Neural cell (in vitro differentiated cells): ENCODE measurements around the gene NT5DC3. TPM values are rescaled to one million over a fixed set of nuclear protein-coding genes. Genes with fewer than 3 reads are reported as not detected.
A peak's percentile ranks its signal among the peaks of the same experiment; 100 is the strongest.

Experiments
- H2AFZ ChIP-seq: fragments of 200-600, 300-800 bp; sonication (generic), shearing (Covaris generic); 2 replicates; pipeline ENCODE4 v1.6.0; 2014; ENCODE audit warnings: low read depth, mild to moderate bottlenecking, antibody characterized with exemption, low read length, moderate library complexity
- H3F3A ChIP-seq: fragments of 200-600 bp; shearing (Covaris generic); 2 replicates; pipeline ENCODE4 v1.6.1; 2016; ENCODE audit warnings: mild to moderate bottlenecking, moderate library complexity, mixed read lengths, antibody characterized with exemption, low read length; ENCODE audit not compliant: insufficient read depth, poor library complexity, severe bottlenecking
- H3K27ac ChIP-seq: fragments of 200-600, 300-800 bp; sonication (generic), shearing (Covaris generic); 2 replicates; pipeline ENCODE4 v1.5.1; 2014; ENCODE audit warnings: mild to moderate bottlenecking, low read length, moderate library complexity
- H3K27me3 ChIP-seq: fragments of 300-800, 200-600 bp; sonication (generic), shearing (Covaris generic); 2 replicates; pipeline ENCODE4 v1.6.0; 2014; ENCODE audit warnings: mild to moderate bottlenecking, low read depth, low read length, moderate library complexity; ENCODE audit not compliant: insufficient read depth
- H3K36me3 ChIP-seq: fragments of 300-800, 200-600 bp; sonication (generic), shearing (Covaris generic); 2 replicates; pipeline ENCODE4 v1.5.1; 2014; ENCODE audit warnings: mild to moderate bottlenecking, antibody characterized with exemption, low read length, moderate library complexity; ENCODE audit not compliant: insufficient read depth
- H3K4me2 ChIP-seq: fragments of 300-800, 200-600 bp; sonication (generic), shearing (Covaris generic); 2 replicates; pipeline ENCODE4 v1.6.0; 2014; ENCODE audit warnings: mild to moderate bottlenecking, low read length
- H3K4me3 ChIP-seq: fragments of 300-800, 200-600 bp; sonication (generic), shearing (Covaris generic); 2 replicates; pipeline ENCODE4 v1.5.1; 2014; ENCODE audit warnings: mild to moderate bottlenecking, low read length, moderate library complexity
- H3K79me2 ChIP-seq: fragments of 200-600 bp; shearing (Covaris generic); replicated peaks from 2 replicates; pipeline ENCODE4 v1.6.0; 2014; ENCODE audit warnings: mild to moderate bottlenecking, low read length, moderate library complexity; ENCODE audit not compliant: insufficient read depth
- H3K9ac ChIP-seq: fragments of 300-800, 200-600 bp; sonication (generic), shearing (Covaris generic); 2 replicates; pipeline ENCODE4 v1.6.1; 2016; ENCODE audit warnings: mild to moderate bottlenecking, low read length, mixed read lengths
- H3K9me2 ChIP-seq: fragments of 200-600 bp; shearing (Covaris generic); 2 replicates; pipeline ENCODE4 v1.6.1; 2016; ENCODE audit warnings: mild to moderate bottlenecking, low read length, mixed read lengths; ENCODE audit not compliant: insufficient read depth
- H3K9me3 ChIP-seq: fragments of 200-600, 300-800 bp; sonication (generic), shearing (Covaris generic); 2 replicates; pipeline ENCODE4 v1.6.1; 2016; ENCODE audit warnings: mild to moderate bottlenecking, mixed run types, low read length, moderate library complexity, mixed read lengths
- H4K20me1 ChIP-seq: fragments of 200-600 bp; shearing (Covaris generic); 2 replicates; pipeline ENCODE4 v1.6.1; 2016; ENCODE audit warnings: mild to moderate bottlenecking, mixed run types; ENCODE audit not compliant: insufficient read depth
- EP300 ChIP-seq: fragments of 450-650 bp; conservative IDR thresholded peaks from 2 replicates; pipeline ENCODE4 v1.6.1; 2014; ENCODE audit warnings: antibody characterized with exemption, mild to moderate bottlenecking, moderate library complexity; ENCODE audit not compliant: poor library complexity, severe bottlenecking
- EZH2 ChIP-seq: fragments of 200-600, 300-800 bp; shearing (Covaris generic), sonication (generic); IDR thresholded peaks from 2 replicates; pipeline ENCODE4 v1.6.1; 2014; ENCODE audit warnings: antibody characterized with exemption, low read length, borderline replicate concordance, mild to moderate bottlenecking; ENCODE audit not compliant: insufficient read depth, poor library complexity, severe bottlenecking
- MXI1 ChIP-seq: fragments of 450-650 bp; conservative IDR thresholded peaks from 2 replicates; pipeline ENCODE4 v1.6.1; 2014; ENCODE audit warnings: antibody characterized with exemption, mild to moderate bottlenecking; ENCODE audit not compliant: poor library complexity, severe bottlenecking
- POLR2AphosphoS5 ChIP-seq: IDR thresholded peaks from 2 replicates; pipeline ENCODE4 v1.6.1; 2012
- RAD21 ChIP-seq: fragments of 450-650 bp; conservative IDR thresholded peaks from 2 replicates; pipeline ENCODE4 v1.6.1; 2014; ENCODE audit warnings: antibody characterized with exemption, mild to moderate bottlenecking, moderate library complexity
- REST ChIP-seq: IDR thresholded peaks from 2 replicates; pipeline ENCODE4 v1.6.1; 2012; ENCODE audit warnings: borderline replicate concordance
- SMC3 ChIP-seq: fragments of 450-650 bp; conservative IDR thresholded peaks from 2 replicates; pipeline ENCODE4 v1.6.1; 2014; ENCODE audit warnings: antibody characterized with exemption, mild to moderate bottlenecking, moderate library complexity; ENCODE audit not compliant: poor library complexity
- TAF1 ChIP-seq: IDR thresholded peaks from 2 replicates; pipeline ENCODE4 v1.6.1; 2012; ENCODE audit warnings: low read depth
- polyA minus RNA-seq: library from RNA; depleted of rRNA, polyadenylated mRNA; stranded (reverse); fragments of >200 nt; gene quantifications from 2 replicates; pipeline ENCODE4 v1.2.3, GENCODE V29; 2014
- polyA plus RNA-seq: library from polyadenylated mRNA; depleted of rRNA; stranded (reverse); fragments of >200 nt; gene quantifications from 2 replicates; pipeline ENCODE4 v1.2.3, GENCODE V29; 2014
- TF ChIP-seq, protein P1 (sequence below): fragments of 450-650 bp; IDR thresholded peaks from 2 replicates; pipeline ENCODE4 v1.5.1; 2014; ENCODE audit warnings: antibody characterized with exemption, mild to moderate bottlenecking, moderate library complexity; ENCODE audit not compliant: poor library complexity, severe bottlenecking

NT5DC3 gene
- polyA plus RNA-seq (3.3 and 4.0 TPM in 2 replicates), polyA minus RNA-seq (6.6 and 9.8 TPM in 2 replicates)

DNA sequence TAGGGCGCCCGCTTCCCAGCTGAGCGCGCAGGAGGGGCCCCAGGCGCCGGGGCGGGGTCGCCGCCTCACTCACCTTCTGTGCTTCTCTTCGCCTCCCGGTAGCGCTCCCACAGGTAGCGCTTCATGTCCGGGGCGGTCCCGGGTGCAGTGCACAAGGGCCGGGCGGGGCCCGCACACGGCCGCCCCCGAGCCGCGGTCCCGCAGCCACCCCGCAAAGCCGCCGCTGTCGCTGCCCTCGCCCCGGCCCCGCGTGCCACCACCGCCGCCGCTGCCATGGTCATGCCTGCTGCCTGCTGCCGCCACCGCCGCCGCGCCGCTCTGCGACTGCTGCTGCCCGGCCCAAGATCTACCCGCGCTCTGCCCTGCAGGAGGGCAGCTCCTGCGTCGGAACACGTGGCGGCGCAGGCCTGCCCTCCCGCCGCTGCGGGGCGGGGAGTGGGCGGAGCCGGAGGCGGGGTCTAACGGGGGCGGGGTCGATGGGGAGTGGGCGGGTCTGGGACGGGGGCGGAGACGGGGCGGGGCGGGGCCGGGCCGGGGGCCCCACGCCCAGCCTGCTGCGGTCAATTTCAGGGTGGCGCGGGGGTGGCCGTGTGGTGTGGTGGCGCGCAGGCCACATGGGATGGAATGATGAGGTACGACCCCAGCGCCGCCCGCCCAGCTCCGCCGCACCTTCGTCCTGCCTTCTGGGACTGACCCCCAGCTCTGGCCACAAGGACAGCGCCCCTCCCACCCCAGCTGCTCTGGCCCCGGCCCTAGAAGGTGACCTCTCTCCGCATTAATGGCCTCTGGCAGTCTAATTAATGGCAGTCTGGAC is at the start of gene NT5DC3:
Gene NT5DC3, minus strand, starts transcription at position 359 of the 814 bp plus-strand sequence. Its CDS starts 78 bp downstream, at position 281.
- Histone ChIP-seq H3K4me2 (peak within 1 kb of the TSS; percentile 48), H3K27me3 (peaks cover 14% of the 10 kb centered on the region), H3K9me2 (no peaks in the 10 kb centered on the region), H3F3A (no peaks in the 10 kb centered on the region), H4K20me1 (no peaks in the 10 kb centered on the region), H3K27ac (no peak within 1 kb of the TSS), H3K36me3 (no peaks in the 10 kb centered on the region), H3K4me3 (peak within 1 kb of the TSS; percentile 85), H2AFZ (peak within 1 kb of the TSS; percentile 69), H3K9ac (peak within 1 kb of the TSS; percentile 58), H3K9me3 (no peaks in the 10 kb centered on the region), H3K79me2 (no peaks in the 10 kb centered on the region)
- TF ChIP-seq, protein P1, sequence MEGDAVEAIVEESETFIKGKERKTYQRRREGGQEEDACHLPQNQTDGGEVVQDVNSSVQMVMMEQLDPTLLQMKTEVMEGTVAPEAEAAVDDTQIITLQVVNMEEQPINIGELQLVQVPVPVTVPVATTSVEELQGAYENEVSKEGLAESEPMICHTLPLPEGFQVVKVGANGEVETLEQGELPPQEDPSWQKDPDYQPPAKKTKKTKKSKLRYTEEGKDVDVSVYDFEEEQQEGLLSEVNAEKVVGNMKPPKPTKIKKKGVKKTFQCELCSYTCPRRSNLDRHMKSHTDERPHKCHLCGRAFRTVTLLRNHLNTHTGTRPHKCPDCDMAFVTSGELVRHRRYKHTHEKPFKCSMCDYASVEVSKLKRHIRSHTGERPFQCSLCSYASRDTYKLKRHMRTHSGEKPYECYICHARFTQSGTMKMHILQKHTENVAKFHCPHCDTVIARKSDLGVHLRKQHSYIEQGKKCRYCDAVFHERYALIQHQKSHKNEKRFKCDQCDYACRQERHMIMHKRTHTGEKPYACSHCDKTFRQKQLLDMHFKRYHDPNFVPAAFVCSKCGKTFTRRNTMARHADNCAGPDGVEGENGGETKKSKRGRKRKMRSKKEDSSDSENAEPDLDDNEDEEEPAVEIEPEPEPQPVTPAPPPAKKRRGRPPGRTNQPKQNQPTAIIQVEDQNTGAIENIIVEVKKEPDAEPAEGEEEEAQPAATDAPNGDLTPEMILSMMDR: peak; percentile 28
- peak; percentile 55 for TF ChIP-seq RAD21
- TF ChIP-seq MXI1: peak; percentile 94
- no peak for TF ChIP-seq EZH2
- TF ChIP-seq SMC3: peak; percentile 62
- TF ChIP-seq EP300: peak; percentile 25
- no peak for TF ChIP-seq REST
- peak; percentile 69 for TF ChIP-seq POLR2AphosphoS5
- no peak for TF ChIP-seq TAF1

DNA sequence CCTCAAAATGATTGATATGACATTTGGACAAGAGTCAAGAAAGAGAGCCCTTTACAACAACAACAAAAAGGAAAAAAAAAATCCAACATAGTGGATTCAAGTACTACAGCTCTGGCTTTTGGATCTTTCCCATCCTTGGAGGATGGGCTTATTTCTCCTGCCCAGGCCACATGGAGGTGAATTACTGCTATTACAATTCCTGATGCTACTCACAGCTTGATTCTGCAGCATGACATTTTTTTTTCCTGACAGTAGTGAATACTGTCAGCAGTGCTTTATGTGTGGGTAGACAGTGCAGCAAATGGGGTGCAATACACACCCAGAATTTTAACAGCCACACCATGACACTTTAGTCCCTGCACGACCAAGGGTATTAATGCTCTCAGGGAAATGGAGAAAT is 46.7 kb upstream of the NT5DC3 start:
- H2AFZ ChIP-seq: no peak overlapping the region
- no peaks in the 10 kb centered on the region for H3F3A ChIP-seq
- no peaks in the 10 kb centered on the region for H3K79me2 ChIP-seq
- TF ChIP-seq POLR2AphosphoS5 (peak; percentile 46), EP300 (no peak), TAF1 (no peak), RAD21 (no peak), SMC3 (peak; percentile 21), REST (peak; percentile 80), EZH2 (no peak), MXI1 (peak; percentile 13)
- TF ChIP-seq, protein P1: peak; percentile 48
- no peaks in the 10 kb centered on the region for H3K36me3 ChIP-seq
- H3K27me3 ChIP-seq: no peaks in the 10 kb centered on the region
- no peaks in the 10 kb centered on the region for H4K20me1 ChIP-seq
- H3K4me2 ChIP-seq: no peak overlapping the region
- no peaks in the 10 kb centered on the region for H3K9me2 ChIP-seq
- peak overlapping the region; percentile 36 for H3K27ac ChIP-seq
- H3K9me3 ChIP-seq: no peaks in the 10 kb centered on the region
- H3K4me3 ChIP-seq: no peak overlapping the region
- H3K9ac ChIP-seq: no peak overlapping the region
